Transverse colon (tissue), 4 donors: ENCODE results near the gene FARP1. TPM values are rescaled to one million over a fixed set of nuclear protein-coding genes. Genes with fewer than 3 reads are reported as not detected.

Source experiments
- DNase-seq: peaks from one replicate; pipeline ENCODE4 v3.0.0-alpha.2; 2019
- H3K27ac ChIP-seq, 4 donors: fragments of 200-600 bp; sonication (generic); 2 replicates each; pipeline ENCODE4 v1.5.1; 2016 to 2018; ENCODE audit warnings: inconsistent platforms in 4 of 4
- H3K27me3 ChIP-seq: fragments of 200-600 bp; sonication (generic); 2 replicates; pipeline ENCODE4 v1.5.1; 2017; ENCODE audit warnings: inconsistent platforms
- H3K36me3 ChIP-seq, 4 donors: fragments of 200-600 bp; sonication (generic); 2 replicates each; pipeline ENCODE4 v1.5.1; 2017 to 2019; ENCODE audit warnings: inconsistent platforms in 4 of 4
- H3K4me1 ChIP-seq, 4 donors: fragments of 200-600 bp; sonication (generic); 2 replicates each; pipeline ENCODE4 v1.5.1; 2017 to 2020; ENCODE audit warnings: inconsistent platforms in 4 of 4
- H3K4me3 ChIP-seq, 4 donors: fragments of 200-600 bp; sonication (generic); 1 replicate in 1 of 4; 2 replicates in 3 of 4; pipeline versions ENCODE4 v1.5.1 to v1.6.1; 2017 to 2019; ENCODE audit warnings: inconsistent platforms in 4 of 4
- H3K9me3 ChIP-seq, 2 donors: fragments of 200-600 bp; sonication (generic); 2 replicates each; pipeline ENCODE4 v1.5.1; 2017 to 2019; ENCODE audit warnings: inconsistent platforms in 2 of 2
- EP300 ChIP-seq: sonication (generic); formaldehyde crosslinking; IDR thresholded peaks from one replicate; pipeline ENCODE4 v1.6.1; 2017; ENCODE audit warnings: antibody characterized with exemption, low read depth
- POLR2A ChIP-seq: fragments of 450-650 bp; IDR thresholded peaks from one replicate; pipeline ENCODE4 v1.6.1; 2016; ENCODE audit warnings: antibody characterized with exemption, mild to moderate bottlenecking, moderate library complexity
- POLR2AphosphoS5 ChIP-seq, 3 donors: sonication (generic); formaldehyde crosslinking; IDR thresholded peaks; one replicate each; pipeline ENCODE4 v1.6.1; 2016; ENCODE audit warnings: antibody characterized with exemption in 3 of 3
- WGBS, 2 donors: methylation state at CpG; one replicate each; pipeline ENCODE4 v1.1.5; 2018; ENCODE audit warnings: low coverage in 1 of 2; 5-methylcytosine and 5-hydroxymethylcytosine counted together
- in situ Hi-C, 4 donors: fragments of 200-750 bp; cut with MboI; loops; one replicate each; pipeline versions ENCODE4 v1.15.0 to v1.15.1; 2017; ENCODE audit warnings: low sequenced_read_pairs in 3 of 4, low pct_ligation_motif_present in 1 of 4, low pct_unique_long_range_greater_than_20kb in 1 of 4
- intact Hi-C: fragments of 100-400 bp; cut with DNase I; formaldehyde crosslinking; loops from one replicate; pipeline ENCODE4 v1.15.1; 2023; ENCODE audit warnings: low total_unique reads
- total RNA-seq, 4 donors: library from RNA; depleted of rRNA; stranded (reverse); fragments of >200 nt; gene quantifications; one replicate each; pipeline ENCODE4 v1.1.0, GENCODE V29; 2016
- TF ChIP-seq, protein P1 (sequence below), 5 experiments: fragments of 200-600 bp in 3 of 5; fragments of 450-650 bp in 2 of 5; sonication (generic) in 3 of 5; IDR thresholded peaks; 1 replicate in 2 of 5; 2 replicates in 3 of 5; pipeline ENCODE4 v1.5.1; 2016 to 2017; ENCODE audit warnings: antibody characterized with exemption in 5 of 5, inconsistent platforms in 3 of 5, mild to moderate bottlenecking in 2 of 5, moderate library complexity in 1 of 5

Gene FARP1
- total RNA-seq, 4 donors from 2014 or later = 32.8 to 41.8 (median 38.3) TPM

DNA sequence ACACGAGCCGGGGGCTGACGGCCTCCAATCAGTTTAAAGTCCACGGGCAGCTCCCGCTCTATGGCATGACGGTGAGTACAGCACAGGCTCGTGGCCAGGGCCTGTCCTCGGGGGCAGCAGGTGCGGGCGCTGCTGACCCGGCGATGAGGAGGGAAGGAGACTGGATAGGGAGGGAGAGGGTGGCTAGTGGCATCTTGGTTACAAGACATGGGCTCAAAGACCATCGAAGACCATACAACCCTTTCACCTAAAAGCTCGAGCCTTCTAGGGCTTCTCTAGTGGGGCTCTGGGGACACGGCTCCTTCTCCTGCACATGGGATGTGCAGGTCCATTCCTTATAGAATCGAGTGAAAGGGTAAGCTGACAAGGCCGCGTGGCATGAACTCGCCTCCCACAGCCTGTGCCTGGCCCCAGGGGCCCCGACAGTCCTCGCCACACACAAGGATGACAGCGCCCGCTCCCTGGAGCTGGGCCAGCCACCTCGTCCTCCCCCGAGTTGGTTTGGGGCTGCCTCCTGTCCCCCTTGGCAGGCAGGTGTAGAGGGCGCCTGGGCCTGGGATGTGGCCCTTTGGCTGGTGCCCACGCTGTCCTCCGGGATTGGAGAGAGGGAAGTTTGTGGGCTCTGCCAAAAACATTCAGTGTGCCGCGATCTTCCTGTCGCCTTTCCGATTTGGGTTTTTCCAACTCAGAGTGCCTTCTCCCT, 296.4 kb downstream of the FARP1 start:
- no peak for TF ChIP-seq POLR2AphosphoS5 (IDR thresholded peaks at IDR 0.05)
- TF ChIP-seq, protein P1, sequence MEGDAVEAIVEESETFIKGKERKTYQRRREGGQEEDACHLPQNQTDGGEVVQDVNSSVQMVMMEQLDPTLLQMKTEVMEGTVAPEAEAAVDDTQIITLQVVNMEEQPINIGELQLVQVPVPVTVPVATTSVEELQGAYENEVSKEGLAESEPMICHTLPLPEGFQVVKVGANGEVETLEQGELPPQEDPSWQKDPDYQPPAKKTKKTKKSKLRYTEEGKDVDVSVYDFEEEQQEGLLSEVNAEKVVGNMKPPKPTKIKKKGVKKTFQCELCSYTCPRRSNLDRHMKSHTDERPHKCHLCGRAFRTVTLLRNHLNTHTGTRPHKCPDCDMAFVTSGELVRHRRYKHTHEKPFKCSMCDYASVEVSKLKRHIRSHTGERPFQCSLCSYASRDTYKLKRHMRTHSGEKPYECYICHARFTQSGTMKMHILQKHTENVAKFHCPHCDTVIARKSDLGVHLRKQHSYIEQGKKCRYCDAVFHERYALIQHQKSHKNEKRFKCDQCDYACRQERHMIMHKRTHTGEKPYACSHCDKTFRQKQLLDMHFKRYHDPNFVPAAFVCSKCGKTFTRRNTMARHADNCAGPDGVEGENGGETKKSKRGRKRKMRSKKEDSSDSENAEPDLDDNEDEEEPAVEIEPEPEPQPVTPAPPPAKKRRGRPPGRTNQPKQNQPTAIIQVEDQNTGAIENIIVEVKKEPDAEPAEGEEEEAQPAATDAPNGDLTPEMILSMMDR (IDR thresholded peaks at IDR 0.05) = no peak
- no peak for TF ChIP-seq POLR2A
- no peak for TF ChIP-seq EP300
- intact Hi-C loops (no loop called here), in situ Hi-C loops (loop anchor here in 2 of 4 donors (25.0 kb wide), 2 partner anchors 398 to 577 kb away; no protein-coding TSS in a partner anchor)
- Histone ChIP-seq H3K27ac (no peak overlapping the region), H3K36me3 (no peaks in the 10 kb centered on the region), H3K4me3 (no peak overlapping the region), H3K4me1 (no peaks in the 10 kb centered on the region), H3K9me3 (no peaks in the 10 kb centered on the region), H3K27me3 (no peaks in the 10 kb centered on the region)
- WGBS, 2 donors = 92% methylated on average over 12 to 30 of the region's 32 CpGs
- DNase-seq = no peak

DNA sequence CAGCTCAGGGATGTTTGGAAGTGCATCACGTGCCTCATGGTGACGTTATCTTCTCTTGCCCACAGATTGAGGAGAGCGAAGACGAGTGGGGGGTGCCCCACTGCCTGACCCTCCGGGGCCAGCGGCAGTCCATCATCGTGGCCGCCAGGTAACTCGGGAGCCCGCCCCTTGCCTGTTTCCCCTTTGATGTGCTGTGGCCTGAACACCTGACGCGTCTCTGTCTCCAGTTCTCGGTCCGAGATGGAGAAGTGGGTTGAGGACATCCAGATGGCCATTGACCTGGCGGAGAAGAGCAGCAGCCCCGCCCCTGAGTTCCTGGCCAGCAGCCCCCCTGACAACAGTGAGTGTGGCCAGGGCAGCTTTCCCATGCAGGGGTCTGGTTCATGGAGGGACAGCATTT, 297.0 kb downstream of the FARP1 start:
- TF ChIP-seq, protein P1 (IDR thresholded peaks at IDR 0.05) = no peak
- no peak for TF ChIP-seq EP300
- no peak for TF ChIP-seq POLR2AphosphoS5 (IDR thresholded peaks at IDR 0.05)
- no peak for TF ChIP-seq POLR2A
- Histone ChIP-seq H3K9me3 (no peaks in the 10 kb centered on the region), H3K27ac (no peak overlapping the region), H3K27me3 (no peaks in the 10 kb centered on the region), H3K36me3 (no peaks in the 10 kb centered on the region), H3K4me3 (no peak overlapping the region), H3K4me1 (no peaks in the 10 kb centered on the region)
- in situ Hi-C loops (loop anchor here (10.0 to 25.0 kb wide), 3 partner anchors 215 to 578 kb away; no protein-coding TSS in a partner anchor), intact Hi-C loops (no loop called here)
- WGBS, 2 donors = 92 to 100% methylated on average over 3 to 15 of the region's 16 CpGs
- DNase-seq = no peak

DNA sequence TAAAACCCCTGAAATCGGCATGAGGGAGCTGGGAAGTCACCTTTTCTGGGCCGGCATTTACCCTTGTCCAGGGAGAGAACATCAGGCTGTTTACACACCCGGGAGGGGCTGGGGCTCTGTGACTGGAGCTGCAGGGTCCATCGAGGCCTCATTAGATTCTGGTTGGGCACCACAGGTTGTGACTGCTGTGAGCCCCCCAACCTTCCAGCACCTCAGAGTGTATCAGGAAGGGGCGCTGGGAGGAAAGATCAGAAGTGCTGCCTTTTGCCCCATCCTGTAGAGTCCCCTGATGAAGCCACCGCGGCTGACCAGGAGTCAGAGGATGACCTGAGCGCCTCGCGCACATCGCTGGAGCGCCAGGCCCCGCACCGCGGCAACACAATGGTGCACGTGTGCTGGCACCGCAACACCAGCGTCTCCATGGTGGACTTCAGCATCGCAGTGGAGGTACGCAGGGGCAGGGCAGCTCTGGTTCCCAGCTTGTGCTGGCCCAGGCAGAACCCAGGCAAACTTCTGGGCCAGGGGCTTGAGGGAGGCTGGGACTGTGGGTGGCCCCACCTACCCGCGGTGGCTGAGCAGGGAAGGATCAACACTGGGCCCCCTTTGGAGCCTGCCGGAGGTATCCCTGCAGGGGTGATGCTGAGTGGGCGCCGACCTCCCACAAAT, 297.6 kb downstream of the FARP1 start:
- Histone ChIP-seq H3K4me3 (no peak overlapping the region), H3K27me3 (no peaks in the 10 kb centered on the region), H3K9me3 (no peaks in the 10 kb centered on the region), H3K36me3 (no peaks in the 10 kb centered on the region), H3K4me1 (peaks cover 0 to 5% (median under 1%) of the 10 kb centered on the region in 4 donors), H3K27ac (no peak overlapping the region)
- intact Hi-C loops = no loop called here
- WGBS, 2 donors = 94% methylated on average over 25 of the region's 25 CpGs; no CpG with 5 or more reads in 1 of the 2 donors
- no peak for DNase-seq
- TF ChIP-seq, protein P1 (IDR thresholded peaks at IDR 0.05) = no peak
- TF ChIP-seq POLR2A = no peak
- no peak for TF ChIP-seq EP300
- no peak for TF ChIP-seq POLR2AphosphoS5 (IDR thresholded peaks at IDR 0.05)
- in situ Hi-C loops = loop anchor here (10.0 to 25.0 kb wide), 3 partner anchors 214 to 578 kb away; no protein-coding TSS in a partner anchor

DNA sequence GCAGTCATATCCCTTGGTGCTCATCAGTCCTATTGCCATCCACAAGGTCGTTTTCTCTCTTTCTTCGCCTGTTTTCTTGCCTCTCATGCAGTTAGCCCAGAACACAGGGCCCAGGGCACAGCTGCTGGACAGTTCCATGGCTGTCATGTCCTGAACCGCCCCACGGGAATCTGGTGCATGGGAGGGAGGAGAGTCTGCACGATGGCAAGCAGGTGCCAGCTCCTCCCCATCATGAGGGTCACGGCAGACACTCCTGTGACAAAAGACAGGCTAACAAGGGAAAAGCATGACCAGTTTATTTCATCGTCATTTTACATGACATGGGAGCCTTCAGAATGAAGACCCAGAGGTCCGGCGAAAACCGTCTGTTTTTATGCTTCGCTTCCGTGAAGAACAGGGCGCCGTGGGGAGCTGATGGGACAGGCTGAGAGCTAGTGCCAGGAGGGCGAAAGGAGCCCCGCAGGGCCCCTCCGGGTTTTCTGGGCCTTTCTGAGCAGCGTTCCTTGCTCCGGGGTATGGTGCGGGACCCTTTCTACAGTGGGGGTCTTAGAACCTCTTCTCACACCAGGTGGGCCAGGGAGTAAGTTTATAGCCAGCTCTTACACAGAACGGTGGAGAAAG, 298.3 kb downstream of the FARP1 start:
- H3K9me3 ChIP-seq = no peaks in the 10 kb centered on the region
- H3K36me3 ChIP-seq = no peaks in the 10 kb centered on the region
- DNase-seq = no peak
- no peaks in the 10 kb centered on the region for H3K27me3 ChIP-seq
- H3K4me1 ChIP-seq = peaks cover 0 to 7% (median 1%) of the 10 kb centered on the region in 4 donors
- intact Hi-C loops (no loop called here), in situ Hi-C loops (loop anchor here (10.0 to 25.0 kb wide), 3 partner anchors 214 to 579 kb away; no protein-coding TSS in a partner anchor)
- H3K27ac ChIP-seq = no peak overlapping the region
- no peak overlapping the region for H3K4me3 ChIP-seq
- 85% methylated on average over 21 of the region's 21 CpGs; no CpG with 5 or more reads in 1 of the 2 donors for WGBS, 2 donors
- TF ChIP-seq POLR2AphosphoS5 (IDR thresholded peaks at IDR 0.05) (no peak), EP300 (no peak), POLR2A (no peak)
- TF ChIP-seq, protein P1 (IDR thresholded peaks at IDR 0.05) = no peak
